Mammary epithelial cell (primary cell): Measurements from ENCODE around the gene GADD45B.

ENCODE experiments used
- EZH2 ChIP-seq: IDR thresholded peaks from 2 replicates; pipeline ENCODE4 v1.6.1; 2012; ENCODE audit warnings: low read length, inconsistent platforms, borderline replicate concordance
- TF ChIP-seq, protein P1 (sequence below), 2 donors: IDR thresholded peaks in 1 of 2; conservative IDR thresholded peaks in 1 of 2; 2 replicates each; pipeline ENCODE4 v1.5.1; 2011 to 2012; ENCODE audit warnings: inconsistent platforms in 2 of 2, low read length in 2 of 2, mild to moderate bottlenecking in 2 of 2, control low read depth in 1 of 2, low read depth in 1 of 2; ENCODE audit not compliant: insufficient read depth in 1 of 2; ENCODE audit errors: extremely low read depth in 1 of 2

DNA sequence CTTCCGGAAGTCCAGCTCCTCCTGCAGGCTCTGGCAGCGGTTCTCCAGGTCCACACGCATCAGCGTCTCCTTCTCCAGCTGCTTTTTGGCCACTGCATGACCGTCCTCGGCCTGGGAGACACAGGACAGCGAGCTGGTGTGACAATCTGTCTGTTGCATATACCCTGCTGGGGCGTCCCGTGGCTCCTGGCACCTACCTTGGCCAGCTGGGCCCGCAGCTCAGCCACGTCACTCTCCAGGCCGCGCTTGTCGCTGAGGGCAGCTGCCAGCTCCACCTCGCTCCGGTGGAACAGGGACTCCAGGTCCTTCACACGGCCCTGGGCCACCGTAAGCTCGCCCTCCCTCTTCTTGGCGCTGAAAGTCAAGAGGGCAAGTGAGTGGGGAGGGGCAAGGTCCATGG is 37.7 kb upstream of the GADD45B start:
- TF ChIP-seq, protein P1, sequence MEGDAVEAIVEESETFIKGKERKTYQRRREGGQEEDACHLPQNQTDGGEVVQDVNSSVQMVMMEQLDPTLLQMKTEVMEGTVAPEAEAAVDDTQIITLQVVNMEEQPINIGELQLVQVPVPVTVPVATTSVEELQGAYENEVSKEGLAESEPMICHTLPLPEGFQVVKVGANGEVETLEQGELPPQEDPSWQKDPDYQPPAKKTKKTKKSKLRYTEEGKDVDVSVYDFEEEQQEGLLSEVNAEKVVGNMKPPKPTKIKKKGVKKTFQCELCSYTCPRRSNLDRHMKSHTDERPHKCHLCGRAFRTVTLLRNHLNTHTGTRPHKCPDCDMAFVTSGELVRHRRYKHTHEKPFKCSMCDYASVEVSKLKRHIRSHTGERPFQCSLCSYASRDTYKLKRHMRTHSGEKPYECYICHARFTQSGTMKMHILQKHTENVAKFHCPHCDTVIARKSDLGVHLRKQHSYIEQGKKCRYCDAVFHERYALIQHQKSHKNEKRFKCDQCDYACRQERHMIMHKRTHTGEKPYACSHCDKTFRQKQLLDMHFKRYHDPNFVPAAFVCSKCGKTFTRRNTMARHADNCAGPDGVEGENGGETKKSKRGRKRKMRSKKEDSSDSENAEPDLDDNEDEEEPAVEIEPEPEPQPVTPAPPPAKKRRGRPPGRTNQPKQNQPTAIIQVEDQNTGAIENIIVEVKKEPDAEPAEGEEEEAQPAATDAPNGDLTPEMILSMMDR (conservative IDR thresholded peaks at IDR 0.05 in 1 of 2, IDR thresholded peaks at IDR 0.05 in 1 of 2; ENCODE audit: extremely low read depth in 1 of 2, insufficient read depth in 1 of 2, low read depth in 1 of 2, low read length in 2 of 2), result no peak
- no peak for TF ChIP-seq EZH2
